ENCODE data around the gene KCNIP1. TPM values are rescaled to one million over a fixed set of nuclear protein-coding genes. Genes with fewer than 3 reads are reported as not detected.

KCNIP1 gene
- total RNA-seq, 1 experiment from 2014 or later, result not detected

DNA sequence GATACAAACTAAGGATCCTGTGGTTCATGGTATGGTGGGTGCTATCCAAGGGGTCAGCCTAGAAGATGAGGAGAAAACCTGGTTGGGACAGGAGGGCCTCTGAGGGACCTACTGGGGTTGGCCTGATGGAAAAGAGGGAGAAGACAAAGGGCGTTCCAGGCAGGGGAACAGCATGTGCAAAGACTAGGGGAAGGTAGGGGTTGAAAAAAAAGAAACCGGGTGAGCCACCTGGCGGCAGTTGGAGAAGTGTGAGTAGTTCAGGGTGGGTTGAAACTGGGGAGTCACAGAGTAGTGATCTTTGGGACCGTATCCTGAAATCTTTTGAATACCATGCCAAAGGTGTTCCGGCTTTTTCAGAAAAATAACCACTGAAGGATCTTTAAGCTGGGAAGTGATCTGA, 271.0 kb downstream of the KCNIP1 start:
- BruUV-seq (replicated peaks), result no TSS peak

DNA sequence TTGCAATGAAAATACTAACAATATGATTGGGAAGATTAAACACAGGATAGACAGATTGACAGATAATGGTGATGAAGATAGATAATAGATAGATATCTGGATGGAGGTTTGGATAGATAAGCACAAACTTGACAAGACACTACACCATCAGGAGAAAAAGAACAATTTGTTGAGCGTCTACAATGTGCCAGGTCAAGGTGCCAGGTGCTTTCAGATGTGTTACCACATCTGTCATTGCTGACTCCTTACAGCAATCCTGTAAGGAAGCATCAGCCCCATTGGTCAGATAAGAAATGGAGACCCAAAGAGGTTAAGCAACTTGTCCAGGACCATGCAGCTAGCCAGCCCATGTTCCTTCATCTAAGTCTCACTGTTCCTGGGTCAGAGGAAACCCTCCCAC, 278.1 kb downstream of the KCNIP1 start:
- Histone ChIP-seq H3K27ac (ENCODE audit: low read length) (no peak overlapping the region), H3K9ac (ENCODE audit: low read length) (no peak overlapping the region), H3F3A (ENCODE audit: low read length, unreplicated experiment) (no peaks in the 10 kb centered on the region), H3K4me1 (ENCODE audit: insufficient read depth, low read length) (no peaks in the 10 kb centered on the region), H3K9me3 (ENCODE audit: low read length) (no peaks in the 10 kb centered on the region), H3K27me3 (ENCODE audit: low read length) (peaks cover 5% of the 10 kb centered on the region; the same call in 1 of the 2 replicates), H3K79me2 (ENCODE audit: low read length) (no peaks in the 10 kb centered on the region), H3K36me3 (ENCODE audit: low read depth, low read length) (no peaks in the 10 kb centered on the region), H3K9me2 (replicated peaks; ENCODE audit: low read length) (no peaks in the 10 kb centered on the region), H3K4me2 (ENCODE audit: low read length) (no peak overlapping the region), H2AFZ (ENCODE audit: low read length) (no peak overlapping the region), H4K20me1 (ENCODE audit: low read length) (no peaks in the 10 kb centered on the region), H3K4me3 (ENCODE audit: low read length) (no peak overlapping the region)
- TF ChIP-seq EZH2phosphoT487 (IDR thresholded peaks at IDR 0.05; ENCODE audit: borderline replicate concordance, low read length) (no peak), EZH2 (IDR thresholded peaks at IDR 0.05; ENCODE audit: low read length, unreplicated experiment) (no peak)
- TF ChIP-seq, protein P1, sequence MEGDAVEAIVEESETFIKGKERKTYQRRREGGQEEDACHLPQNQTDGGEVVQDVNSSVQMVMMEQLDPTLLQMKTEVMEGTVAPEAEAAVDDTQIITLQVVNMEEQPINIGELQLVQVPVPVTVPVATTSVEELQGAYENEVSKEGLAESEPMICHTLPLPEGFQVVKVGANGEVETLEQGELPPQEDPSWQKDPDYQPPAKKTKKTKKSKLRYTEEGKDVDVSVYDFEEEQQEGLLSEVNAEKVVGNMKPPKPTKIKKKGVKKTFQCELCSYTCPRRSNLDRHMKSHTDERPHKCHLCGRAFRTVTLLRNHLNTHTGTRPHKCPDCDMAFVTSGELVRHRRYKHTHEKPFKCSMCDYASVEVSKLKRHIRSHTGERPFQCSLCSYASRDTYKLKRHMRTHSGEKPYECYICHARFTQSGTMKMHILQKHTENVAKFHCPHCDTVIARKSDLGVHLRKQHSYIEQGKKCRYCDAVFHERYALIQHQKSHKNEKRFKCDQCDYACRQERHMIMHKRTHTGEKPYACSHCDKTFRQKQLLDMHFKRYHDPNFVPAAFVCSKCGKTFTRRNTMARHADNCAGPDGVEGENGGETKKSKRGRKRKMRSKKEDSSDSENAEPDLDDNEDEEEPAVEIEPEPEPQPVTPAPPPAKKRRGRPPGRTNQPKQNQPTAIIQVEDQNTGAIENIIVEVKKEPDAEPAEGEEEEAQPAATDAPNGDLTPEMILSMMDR (conservative IDR thresholded peaks at IDR 0.05; ENCODE audit: low read depth, low read length), result no peak
- ChIA-PET POLR2A (ENCODE audit: unreplicated experiment) (no interaction called here), CTCF (no interaction called here)
- intact Hi-C loops (cut with micrococcal nuclease), result no loop called here
- no TSS peak for BruUV-seq (replicated peaks)
- ATAC-seq, result no peak
- no peak for DNase-seq

More for the DNA sequence above, 271.0 kb downstream of the KCNIP1 start:
- Histone ChIP-seq H3K27me3 (ENCODE audit: low read length) (peaks cover under 1% of the 10 kb centered on the region; the same call in 1 of the 2 replicates), H3F3A (ENCODE audit: low read length, unreplicated experiment) (no peaks in the 10 kb centered on the region), H3K79me2 (ENCODE audit: low read length) (no peaks in the 10 kb centered on the region), H3K4me2 (ENCODE audit: low read length) (no peak overlapping the region), H3K4me3 (ENCODE audit: low read length) (no peak overlapping the region), H3K9me3 (ENCODE audit: low read length) (no peaks in the 10 kb centered on the region), H2AFZ (ENCODE audit: low read length) (no peak overlapping the region), H3K27ac (ENCODE audit: low read length) (no peak overlapping the region), H3K36me3 (ENCODE audit: low read depth, low read length) (no peaks in the 10 kb centered on the region), H4K20me1 (ENCODE audit: low read length) (no peaks in the 10 kb centered on the region), H3K9me2 (replicated peaks; ENCODE audit: low read length) (no peaks in the 10 kb centered on the region), H3K9ac (ENCODE audit: low read length) (no peak overlapping the region), H3K4me1 (ENCODE audit: insufficient read depth, low read length) (no peaks in the 10 kb centered on the region)
- TF ChIP-seq, protein P1 (conservative IDR thresholded peaks at IDR 0.05; ENCODE audit: low read depth, low read length), result peak; percentile 32; the same call in 1 of the 2 replicates
- TF ChIP-seq EZH2phosphoT487 (IDR thresholded peaks at IDR 0.05; ENCODE audit: borderline replicate concordance, low read length), result no peak
- intact Hi-C loops (cut with micrococcal nuclease), result loop anchor here (1.0 kb wide), 1 partner anchor 31 kb away; no protein-coding TSS in a partner anchor
- CTCF ChIA-PET, result no interaction called here
- POLR2A ChIA-PET (ENCODE audit: unreplicated experiment), result no interaction called here
- no peak for DNase-seq
- ATAC-seq, result no peak

GRCh38 chr5:170782438-170782837, 278.6 kb downstream of the KCNIP1 start:
- no peak for ATAC-seq
- intact Hi-C loops (cut with micrococcal nuclease), result no loop called here

More at GRCh38 chr5:170782438-170782837, 278.6 kb downstream of the KCNIP1 start:
- H3K4me2 ChIP-seq (ENCODE audit: low read length), result no peak overlapping the region
- ChIA-PET POLR2A (ENCODE audit: unreplicated experiment) (no interaction called here), CTCF (no interaction called here)
- no peak overlapping the region for H3K27ac ChIP-seq (ENCODE audit: low read length)
- BruUV-seq (replicated peaks), result no TSS peak
- no peaks in the 10 kb centered on the region for H3K79me2 ChIP-seq (ENCODE audit: low read length)
- H3K4me1 ChIP-seq (ENCODE audit: insufficient read depth, low read length), result no peaks in the 10 kb centered on the region
- H2AFZ ChIP-seq (ENCODE audit: low read length), result no peak overlapping the region
- TF ChIP-seq EZH2phosphoT487 (IDR thresholded peaks at IDR 0.05; ENCODE audit: borderline replicate concordance, low read length), result no peak
- TF ChIP-seq EZH2 (IDR thresholded peaks at IDR 0.05; ENCODE audit: low read length, unreplicated experiment), result no peak
- TF ChIP-seq, protein P1 (conservative IDR thresholded peaks at IDR 0.05; ENCODE audit: low read depth, low read length), result no peak
- no peaks in the 10 kb centered on the region for H3K9me3 ChIP-seq (ENCODE audit: low read length)
- DNase-seq, result no peak
- no peaks in the 10 kb centered on the region for H3K36me3 ChIP-seq (ENCODE audit: low read depth, low read length)
- no peaks in the 10 kb centered on the region for H3F3A ChIP-seq (ENCODE audit: low read length, unreplicated experiment)
- no peak overlapping the region for H3K4me3 ChIP-seq (ENCODE audit: low read length)
- no peak overlapping the region for H3K9ac ChIP-seq (ENCODE audit: low read length)
- H4K20me1 ChIP-seq (ENCODE audit: low read length), result no peaks in the 10 kb centered on the region
- peaks cover 5% of the 10 kb centered on the region; the same call in 1 of the 2 replicates for H3K27me3 ChIP-seq (ENCODE audit: low read length)
- H3K9me2 ChIP-seq (replicated peaks; ENCODE audit: low read length), result no peaks in the 10 kb centered on the region

Measured in PC-3 (cell line).